PFSK-1 (cell line): ENCODE results near the gene PRSS58.

ENCODE experiments used
- FOXP2 ChIP-seq: optimal IDR thresholded peaks from 2 replicates; pipeline ENCODE3; 2011; ENCODE audit warnings: borderline replicate concordance, control low read depth, inconsistent platforms; ENCODE audit not compliant: insufficient read depth; ENCODE audit errors: extremely low read length, extremely low read depth
- POLR2AphosphoS5 ChIP-seq: IDR thresholded peaks from 2 replicates; pipeline ENCODE4 v1.6.1; 2012; ENCODE audit warnings: low read depth, mild to moderate bottlenecking, control low read depth, low read length, moderate library complexity
- SIN3A ChIP-seq: IDR thresholded peaks from 2 replicates; pipeline ENCODE4 v1.6.1; 2012; ENCODE audit warnings: mild to moderate bottlenecking, low read length, moderate library complexity, borderline replicate concordance; ENCODE audit not compliant: insufficient read depth
- TAF1 ChIP-seq: IDR thresholded peaks from 2 replicates; pipeline ENCODE4 v1.6.1; 2012; ENCODE audit warnings: low read length, control low read depth, borderline replicate concordance; ENCODE audit not compliant: insufficient read depth
- TF ChIP-seq, protein P1 (sequence below), 2 experiments: IDR thresholded peaks; 2 replicates each; pipeline versions ENCODE4 v1.6.1 to v1.8.0; 2011 to 2012; ENCODE audit warnings: low read depth in 2 of 2, low read length in 2 of 2, control low read depth in 1 of 2, inconsistent platforms in 1 of 2, mild to moderate bottlenecking in 1 of 2, moderate library complexity in 1 of 2; ENCODE audit not compliant: insufficient read depth in 1 of 2

Gene PRSS58

DNA sequence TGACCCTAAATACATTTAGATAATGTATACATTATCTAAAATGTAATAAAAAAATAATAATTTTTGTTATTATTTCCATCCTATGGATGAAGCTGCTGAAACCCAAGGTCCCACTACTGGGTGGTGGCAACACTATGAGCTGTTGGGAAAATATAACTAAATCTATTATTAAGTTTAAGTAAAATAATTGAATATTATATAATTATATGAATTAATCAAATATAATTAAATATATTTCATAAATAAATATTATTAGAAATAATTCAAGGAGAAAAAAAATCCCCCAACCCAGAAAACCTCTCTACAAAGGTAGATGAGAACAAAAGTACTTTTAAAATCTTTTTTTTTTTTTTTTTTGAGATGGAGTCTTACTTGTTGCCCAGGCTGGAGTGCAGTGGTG is 7.9 kb downstream of the PRSS58 start:
- no peak for TF ChIP-seq TAF1

DNA sequence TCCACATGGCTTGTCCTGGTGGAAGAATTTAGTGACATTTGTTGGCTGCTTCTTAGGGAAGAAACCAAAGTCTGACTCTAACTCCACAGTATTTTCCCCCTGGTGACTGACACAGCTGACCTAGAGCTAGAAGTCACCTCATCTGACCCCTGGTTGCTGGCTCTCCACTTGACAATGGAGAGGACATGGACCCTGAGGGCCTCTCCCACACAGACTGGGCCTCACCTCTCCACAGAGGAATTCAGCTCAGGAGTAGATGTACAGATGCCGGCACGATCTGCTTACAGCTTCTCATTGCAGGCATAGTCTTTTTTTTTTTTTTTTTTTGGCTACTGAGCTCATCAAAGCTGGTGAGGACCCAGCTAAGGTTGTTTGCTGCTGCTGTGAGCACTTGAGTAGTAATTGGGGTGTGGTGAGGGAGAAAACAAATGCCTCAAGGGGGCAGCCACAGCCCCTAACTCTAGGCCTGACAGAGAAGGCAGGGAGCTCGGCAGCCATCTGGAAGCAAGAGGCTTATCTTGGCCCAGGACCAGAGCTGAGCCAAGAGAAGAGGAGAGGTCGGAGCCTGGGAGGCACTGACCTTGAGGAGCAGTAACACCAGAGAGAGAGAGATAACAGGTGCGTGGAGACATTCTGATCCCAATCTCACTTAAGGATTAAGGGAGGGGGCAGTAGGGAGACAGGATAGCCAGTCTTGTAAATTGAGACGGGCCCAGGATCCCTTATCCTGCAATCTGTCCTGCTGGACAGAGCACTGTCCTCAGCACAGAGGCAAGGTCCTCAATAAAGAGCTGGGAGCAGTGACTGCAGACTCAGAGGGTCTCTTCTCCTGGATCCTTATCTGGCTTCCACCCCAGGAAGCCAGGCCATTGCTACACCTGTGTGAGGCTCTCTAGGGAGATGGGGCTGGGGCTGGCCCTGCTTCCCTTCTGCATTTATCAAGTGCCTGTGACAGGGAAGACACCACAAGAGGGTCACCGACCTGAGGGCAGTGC is 9.4 kb downstream of the PRSS58 start:
- TF ChIP-seq FOXP2, result no peak
- TF ChIP-seq TAF1, result no peak
- TF ChIP-seq, protein P1, sequence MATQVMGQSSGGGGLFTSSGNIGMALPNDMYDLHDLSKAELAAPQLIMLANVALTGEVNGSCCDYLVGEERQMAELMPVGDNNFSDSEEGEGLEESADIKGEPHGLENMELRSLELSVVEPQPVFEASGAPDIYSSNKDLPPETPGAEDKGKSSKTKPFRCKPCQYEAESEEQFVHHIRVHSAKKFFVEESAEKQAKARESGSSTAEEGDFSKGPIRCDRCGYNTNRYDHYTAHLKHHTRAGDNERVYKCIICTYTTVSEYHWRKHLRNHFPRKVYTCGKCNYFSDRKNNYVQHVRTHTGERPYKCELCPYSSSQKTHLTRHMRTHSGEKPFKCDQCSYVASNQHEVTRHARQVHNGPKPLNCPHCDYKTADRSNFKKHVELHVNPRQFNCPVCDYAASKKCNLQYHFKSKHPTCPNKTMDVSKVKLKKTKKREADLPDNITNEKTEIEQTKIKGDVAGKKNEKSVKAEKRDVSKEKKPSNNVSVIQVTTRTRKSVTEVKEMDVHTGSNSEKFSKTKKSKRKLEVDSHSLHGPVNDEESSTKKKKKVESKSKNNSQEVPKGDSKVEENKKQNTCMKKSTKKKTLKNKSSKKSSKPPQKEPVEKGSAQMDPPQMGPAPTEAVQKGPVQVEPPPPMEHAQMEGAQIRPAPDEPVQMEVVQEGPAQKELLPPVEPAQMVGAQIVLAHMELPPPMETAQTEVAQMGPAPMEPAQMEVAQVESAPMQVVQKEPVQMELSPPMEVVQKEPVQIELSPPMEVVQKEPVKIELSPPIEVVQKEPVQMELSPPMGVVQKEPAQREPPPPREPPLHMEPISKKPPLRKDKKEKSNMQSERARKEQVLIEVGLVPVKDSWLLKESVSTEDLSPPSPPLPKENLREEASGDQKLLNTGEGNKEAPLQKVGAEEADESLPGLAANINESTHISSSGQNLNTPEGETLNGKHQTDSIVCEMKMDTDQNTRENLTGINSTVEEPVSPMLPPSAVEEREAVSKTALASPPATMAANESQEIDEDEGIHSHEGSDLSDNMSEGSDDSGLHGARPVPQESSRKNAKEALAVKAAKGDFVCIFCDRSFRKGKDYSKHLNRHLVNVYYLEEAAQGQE (IDR thresholded peaks at IDR 0.05; ENCODE audit: insufficient read depth in 1 of 2, low read depth in 2 of 2, low read length in 2 of 2), result no peak
- TF ChIP-seq POLR2AphosphoS5, result no peak
- no peak for TF ChIP-seq SIN3A

DNA sequence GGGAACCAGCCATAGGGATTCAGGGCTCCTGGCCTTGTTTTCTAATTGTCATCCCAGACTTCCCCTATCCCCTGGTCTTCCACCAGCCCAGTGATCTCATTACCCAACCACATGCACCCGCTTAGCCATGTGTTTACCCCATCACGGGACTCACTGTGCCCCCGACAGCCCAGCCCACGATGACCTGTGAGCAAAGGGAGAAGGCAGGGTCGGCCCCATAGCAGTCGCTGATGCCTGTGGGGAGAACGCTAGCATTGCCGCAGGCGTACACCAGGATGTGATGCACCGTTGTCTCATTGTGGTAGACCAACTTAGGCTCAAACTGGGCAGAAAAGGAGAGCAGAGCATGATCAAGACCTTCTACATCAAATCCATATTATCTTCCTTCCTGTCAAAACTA is 14.0 kb downstream of the PRSS58 start:
- TF ChIP-seq, protein P1 (IDR thresholded peaks at IDR 0.05; ENCODE audit: insufficient read depth in 1 of 2, low read depth in 2 of 2, low read length in 2 of 2), result no peak
- no peak for TF ChIP-seq POLR2AphosphoS5

DNA sequence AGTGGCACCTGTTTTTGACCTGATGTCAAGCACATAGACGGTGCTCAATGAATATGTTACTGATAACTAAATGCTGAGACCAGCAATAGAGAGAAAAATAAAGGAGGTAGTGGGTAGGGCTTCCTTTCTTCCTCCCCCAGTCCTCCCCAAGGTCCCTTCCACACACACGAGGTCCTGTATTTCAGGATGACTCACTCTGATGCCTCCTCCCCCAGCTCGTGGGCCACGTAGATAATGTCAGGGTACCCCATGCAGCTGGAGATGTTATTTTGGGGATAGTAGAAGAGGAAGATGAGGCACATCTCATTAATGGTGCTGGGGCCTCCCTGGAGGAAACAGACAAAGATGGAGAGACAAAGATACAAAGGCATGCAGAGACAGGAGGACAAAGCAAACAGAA is 17.3 kb downstream of the PRSS58 start:
- no peak for TF ChIP-seq TAF1
- no peak for TF ChIP-seq FOXP2
- TF ChIP-seq, protein P1 (IDR thresholded peaks at IDR 0.05; ENCODE audit: insufficient read depth in 1 of 2, low read depth in 2 of 2, low read length in 2 of 2), result no peak
- no peak for TF ChIP-seq POLR2AphosphoS5
- TF ChIP-seq SIN3A, result no peak

DNA sequence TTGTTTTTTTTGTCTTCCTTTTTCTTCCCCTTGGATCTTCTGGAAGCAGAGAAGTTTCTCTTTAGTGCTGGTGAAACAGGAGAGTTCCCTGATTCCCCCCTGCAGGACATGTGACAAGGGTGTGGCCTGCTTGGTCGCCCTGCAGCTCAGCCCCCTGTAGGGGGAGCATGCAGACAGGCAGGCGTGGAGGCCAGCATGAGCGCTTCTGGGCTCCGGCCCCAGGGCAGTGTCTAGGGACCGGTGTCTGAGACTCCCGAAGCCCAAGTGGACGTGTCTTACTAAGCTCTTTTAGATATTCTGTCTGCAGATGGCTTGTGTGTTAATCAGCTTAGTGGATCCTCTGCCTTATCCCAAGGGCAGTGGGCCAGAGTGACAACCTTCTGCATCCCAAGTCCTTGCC is 26.1 kb downstream of the PRSS58 start:
- no peak for TF ChIP-seq SIN3A
- TF ChIP-seq POLR2AphosphoS5, result no peak
- TF ChIP-seq, protein P1 (IDR thresholded peaks at IDR 0.05; ENCODE audit: insufficient read depth in 1 of 2, low read depth in 2 of 2, low read length in 2 of 2), result no peak
- no peak for TF ChIP-seq TAF1
- TF ChIP-seq FOXP2, result no peak
